GM18508 (cell line): ENCODE results near the gene FOXD3.

Experiments
- ATAC-seq: cut with Tn5 transposase; IDR thresholded peaks from one replicate; pipeline ENCODE4 v1.9.1; 2021; ENCODE audit warnings: moderate number of reproducible peaks; ENCODE audit not compliant: insufficient read depth, unreplicated experiment

Gene FOXD3

GRCh38 chr1:63322114-63322943 lies at the start of gene FOXD3:
FOXD3 (plus strand) TSS chr1:63322567; CDS start chr1:63323059, 492 bp downstream.
- no peak for ATAC-seq

- ATAC-seq: no peak
Observed at GRCh38 chr1:63272811-63273210, 49.6 kb upstream of the FOXD3 start.

GRCh38 chr1:63274371-63274770 lies 48.0 kb upstream of the FOXD3 start:
- ATAC-seq: no peak

DNA sequence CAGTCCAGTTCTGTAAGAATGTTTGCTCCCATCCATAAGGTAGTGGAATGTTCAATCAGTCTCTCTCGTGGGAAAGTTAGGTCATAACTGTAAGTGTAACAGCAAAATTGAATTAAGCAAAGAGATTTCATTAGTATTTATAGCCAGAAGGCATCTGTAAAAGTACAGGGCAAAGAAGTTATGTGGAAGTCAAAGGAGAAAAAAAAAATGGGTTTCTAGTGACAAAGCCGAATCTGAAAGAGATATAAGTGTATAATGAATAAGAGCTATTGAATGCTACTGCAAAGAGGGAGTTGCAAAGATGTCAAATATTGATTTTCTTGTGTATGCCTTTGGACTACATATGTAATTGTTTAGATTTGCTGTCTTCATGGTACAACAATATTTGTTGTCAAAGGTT lies 47.4 kb upstream of the FOXD3 start:
- ATAC-seq: no peak

- ATAC-seq: no peak
Observed at GRCh38 chr1:63276624-63277023, 45.7 kb upstream of the FOXD3 start.

DNA sequence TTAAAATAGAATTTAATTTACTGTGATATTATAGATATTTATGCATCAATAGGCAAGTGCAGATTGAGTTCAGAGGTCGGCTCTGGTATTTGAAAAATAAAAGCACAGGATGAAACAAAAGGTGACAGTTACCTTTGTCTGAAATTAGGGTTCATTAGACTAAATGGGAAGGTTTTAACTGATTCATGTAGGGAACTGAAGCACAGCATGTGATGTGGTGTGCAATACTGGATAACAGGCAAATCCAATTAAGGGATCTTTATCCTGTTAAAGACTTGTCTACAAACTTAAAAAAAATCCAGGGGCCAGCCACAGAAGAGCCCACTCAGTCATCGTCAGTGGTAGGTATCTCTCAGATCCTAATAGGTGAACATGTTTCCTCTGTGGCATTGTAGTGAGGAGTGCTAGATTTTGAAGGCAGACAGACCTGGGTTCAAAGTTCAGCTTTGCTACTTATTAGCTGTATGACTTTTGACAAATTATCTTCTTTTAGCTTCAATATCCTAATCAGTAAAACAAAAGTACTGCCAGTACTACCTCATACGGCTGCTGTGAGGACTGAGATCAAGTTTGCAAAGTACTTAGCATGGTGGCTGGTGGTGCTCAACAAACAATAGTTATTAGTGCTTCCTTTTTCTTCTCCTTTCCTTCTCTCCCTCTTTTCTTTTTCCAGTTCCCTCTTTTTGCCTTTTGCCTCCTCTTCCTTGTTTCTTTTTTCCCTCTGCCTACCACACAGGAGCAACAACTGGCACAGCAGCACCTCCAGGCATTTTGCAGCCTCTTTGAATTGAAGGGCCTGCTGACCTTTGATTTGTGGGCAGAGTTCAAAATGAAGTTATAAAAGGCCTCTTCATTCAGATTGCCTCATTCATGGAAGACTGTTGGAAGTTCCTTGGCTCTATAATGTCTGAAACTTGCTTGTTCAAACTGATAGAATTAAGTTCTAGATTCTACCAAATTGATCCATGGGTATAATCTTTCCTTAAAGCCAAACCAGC lies 44.9 kb upstream of the FOXD3 start:
- no peak for ATAC-seq

DNA sequence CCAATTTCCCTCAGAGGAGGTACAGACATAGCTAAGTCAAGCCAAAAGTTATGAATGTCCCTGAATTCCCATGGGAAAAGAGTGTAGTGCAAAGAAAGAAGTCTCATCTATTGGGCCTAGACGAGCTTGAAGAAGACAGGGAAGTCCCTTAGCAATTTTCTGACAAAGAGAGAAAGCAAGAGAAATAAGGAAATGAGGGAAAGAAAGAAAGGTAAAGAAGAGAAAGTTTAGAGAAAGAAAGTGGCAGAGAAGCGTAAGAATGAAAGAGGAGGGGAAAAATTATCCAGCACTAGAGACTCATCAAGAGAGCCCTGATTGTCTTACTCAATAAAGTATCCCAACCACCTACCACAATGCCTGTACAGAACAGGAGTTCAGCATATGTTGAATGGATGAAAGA lies 40.6 kb upstream of the FOXD3 start:
- no peak for ATAC-seq

GRCh38 chr1:63289135-63289534 lies 33.2 kb upstream of the FOXD3 start:
- ATAC-seq: no peak

DNA sequence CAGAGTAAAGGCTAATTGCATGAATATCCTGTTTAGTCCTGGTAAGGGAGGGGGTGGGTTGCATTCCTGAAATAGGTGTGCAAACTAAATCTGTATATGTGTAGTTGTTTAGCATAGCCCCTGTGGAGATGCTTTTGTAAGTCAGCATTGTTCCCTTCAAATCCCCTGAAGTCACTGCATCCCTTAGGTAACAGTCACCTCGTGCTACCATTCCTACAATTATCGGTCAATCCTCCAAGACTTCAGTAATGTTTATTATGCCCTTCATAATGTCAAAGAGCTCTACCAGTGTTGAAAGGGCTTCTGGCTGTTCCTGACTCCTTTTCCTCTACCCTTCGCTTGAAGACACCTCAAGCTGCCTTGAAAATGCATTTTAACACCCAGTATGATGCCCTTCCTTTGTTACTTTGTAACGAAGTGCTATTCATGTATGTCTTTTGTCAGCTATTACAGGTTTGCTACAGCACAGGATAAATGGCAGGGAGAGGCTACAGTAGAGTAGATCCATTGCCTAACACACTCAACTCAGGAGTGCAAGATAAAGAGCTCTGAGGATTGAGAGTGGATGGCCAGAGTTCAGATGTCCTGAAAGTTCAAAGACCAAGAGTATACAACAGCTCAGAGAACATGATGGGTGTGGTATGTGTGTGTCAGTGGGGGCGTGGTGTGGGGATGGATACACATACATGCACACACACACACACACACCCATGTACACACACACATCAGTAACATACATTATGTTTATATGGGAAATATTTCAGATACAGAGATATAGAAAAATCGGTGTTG lies 27.4 kb upstream of the FOXD3 start:
- ATAC-seq: no peak

- ATAC-seq: no peak
Observed at GRCh38 chr1:63304410-63304809, 18.0 kb upstream of the FOXD3 start.

DNA sequence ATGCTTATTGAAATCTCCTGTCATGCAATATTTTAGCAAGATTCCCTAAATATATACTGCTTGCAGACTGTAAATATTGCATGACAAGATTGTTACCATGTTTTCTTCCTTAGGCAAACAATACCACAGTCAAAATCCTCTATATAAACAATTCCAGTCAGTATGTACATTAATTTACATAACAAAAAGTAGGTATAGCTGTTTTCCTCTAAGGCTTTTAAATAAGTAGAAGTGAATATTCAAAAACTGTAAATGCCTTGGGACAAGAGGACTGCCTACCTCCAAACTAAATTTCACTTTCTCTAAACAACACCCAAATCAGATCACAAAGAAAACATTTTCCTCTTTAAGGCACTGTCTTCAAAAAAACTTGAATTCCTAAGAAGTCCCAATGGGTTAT lies 17.3 kb upstream of the FOXD3 start:
- no peak for ATAC-seq

- ATAC-seq: no peak
Observed at GRCh38 chr1:63307196-63307794, 15.1 kb upstream of the FOXD3 start.

GRCh38 chr1:63316598-63316983 lies 5.8 kb upstream of the FOXD3 start:
- no peak for ATAC-seq

GRCh38 chr1:63316984-63317816 lies 5.2 kb upstream of the FOXD3 start:
- ATAC-seq: no peak

GRCh38 chr1:63317817-63318152 lies 4.6 kb upstream of the FOXD3 start:
- no peak for ATAC-seq

- ATAC-seq: no peak
Observed at GRCh38 chr1:63318201-63318979, 4.0 kb upstream of the FOXD3 start.

- no peak for ATAC-seq
Observed at GRCh38 chr1:63319046-63320021, 3.0 kb upstream of the FOXD3 start.
